ENCODE results near the gene IL22RA2. TPM values are rescaled to one million over a fixed set of nuclear protein-coding genes. Genes with fewer than 3 reads are reported as not detected.
"Not testable (repeated sequence)": the region's sequence is repeated elsewhere in the genome, so short reads cannot be mapped to it uniquely, and the experiment has no call there.

Gene IL22RA2
- total RNA-seq, 1 donor from 2014 or later = not detected

GRCh38 chr6:137211910-137212309, 38.5 kb upstream of the IL22RA2 start:
- peaks cover 13% of the 10 kb centered on the region for H3K36me3 Mint-ChIP-seq (ENCODE audit: low read depth, unreplicated experiment)
- H3K4me1 Mint-ChIP-seq (ENCODE audit: low read depth, unreplicated experiment) = peaks cover 14% of the 10 kb centered on the region
- H3K27me3 Mint-ChIP-seq (ENCODE audit: low read depth, unreplicated experiment) = no peaks in the 10 kb centered on the region
- H2AFZ ChIP-seq (ENCODE audit: low read depth, low read length) = no peak overlapping the region
- H3K27ac ChIP-seq (ENCODE audit: low read depth, low read length) = no peak overlapping the region
- H3K27ac Mint-ChIP-seq (ENCODE audit: unreplicated experiment) = no peak overlapping the region
- no peak for DNase-seq (ENCODE audit: low read depth)
- no peak overlapping the region for H3K4me3 Mint-ChIP-seq (ENCODE audit: unreplicated experiment)
- peaks cover 96% of the 10 kb centered on the region for H3K79me2 ChIP-seq (ENCODE audit: insufficient read depth, low read length)
- H3K9me3 Mint-ChIP-seq (ENCODE audit: unreplicated experiment) = no peaks in the 10 kb centered on the region
- no peaks in the 10 kb centered on the region for H3K27me3 ChIP-seq (ENCODE audit: insufficient read depth, low read length)
- H3K4me1 ChIP-seq (ENCODE audit: insufficient read depth, low read length) = no peaks in the 10 kb centered on the region
- no peak overlapping the region for H3K9ac ChIP-seq (ENCODE audit: low read length)
- FAIRE-seq = no peak
- no peaks in the 10 kb centered on the region for H3K9me3 ChIP-seq (ENCODE audit: insufficient read depth, low read depth, low read length)
- no peak overlapping the region for H3K4me3 ChIP-seq (ENCODE audit: insufficient read depth, low read depth, low read length)
- H3K4me2 ChIP-seq (ENCODE audit: low read length) = no peak overlapping the region
- no peaks in the 10 kb centered on the region for H3K36me3 ChIP-seq (ENCODE audit: insufficient read depth, low read length)
- H4K20me1 ChIP-seq (ENCODE audit: insufficient read depth, low read length) = peaks cover 60% of the 10 kb centered on the region
- TF ChIP-seq EZH2 (IDR thresholded peaks at IDR 0.05; ENCODE audit: insufficient read depth, low read length) = no peak
- no peak for TF ChIP-seq CTCF (IDR thresholded peaks at IDR 0.05; ENCODE audit: insufficient read depth, low read depth, low read length)

- Histone ChIP-seq H2AFZ (ENCODE audit: low read depth, low read length) (no peak overlapping the region), H3K79me2 (ENCODE audit: insufficient read depth, low read length) (peaks cover 90% of the 10 kb centered on the region), H3K27me3 (ENCODE audit: insufficient read depth, low read length) (no peaks in the 10 kb centered on the region), H3K4me1 (ENCODE audit: insufficient read depth, low read length) (no peaks in the 10 kb centered on the region), H4K20me1 (ENCODE audit: insufficient read depth, low read length) (peaks cover 54% of the 10 kb centered on the region), H3K9ac (ENCODE audit: low read length) (no peak overlapping the region), H3K4me2 (ENCODE audit: low read length) (no peak overlapping the region), H3K9me3 (ENCODE audit: insufficient read depth, low read depth, low read length) (no peaks in the 10 kb centered on the region), H3K4me3 (ENCODE audit: insufficient read depth, low read depth, low read length) (no peak overlapping the region), H3K36me3 (ENCODE audit: insufficient read depth, low read length) (peaks cover 4% of the 10 kb centered on the region), H3K27ac (ENCODE audit: low read depth, low read length) (no peak overlapping the region)
- Mint-ChIP-seq H3K4me3 (ENCODE audit: unreplicated experiment) (no peak overlapping the region), H3K36me3 (ENCODE audit: low read depth, unreplicated experiment) (peaks cover 15% of the 10 kb centered on the region), H3K9me3 (ENCODE audit: unreplicated experiment) (no peaks in the 10 kb centered on the region), H3K27ac (ENCODE audit: unreplicated experiment) (no peak overlapping the region), H3K4me1 (ENCODE audit: low read depth, unreplicated experiment) (peaks cover 7% of the 10 kb centered on the region), H3K27me3 (ENCODE audit: low read depth, unreplicated experiment) (no peaks in the 10 kb centered on the region)
- TF ChIP-seq EZH2 (IDR thresholded peaks at IDR 0.05; ENCODE audit: insufficient read depth, low read length) = no peak
- TF ChIP-seq CTCF (IDR thresholded peaks at IDR 0.05; ENCODE audit: insufficient read depth, low read depth, low read length) = no peak
- DNase-seq (ENCODE audit: low read depth) = peak; percentile 20
- no peak for FAIRE-seq
Measured at GRCh38 chr6:137210903-137211302, 37.5 kb upstream of the IL22RA2 start.

GRCh38 chr6:137208279-137208678, 34.8 kb upstream of the IL22RA2 start:
- no peak overlapping the region for H2AFZ ChIP-seq (ENCODE audit: low read depth, low read length)
- no peaks in the 10 kb centered on the region for H3K9me3 ChIP-seq (ENCODE audit: insufficient read depth, low read depth, low read length)
- Mint-ChIP-seq H3K27me3 (ENCODE audit: low read depth, unreplicated experiment) (no peaks in the 10 kb centered on the region), H3K36me3 (ENCODE audit: low read depth, unreplicated experiment) (peaks cover 22% of the 10 kb centered on the region), H3K27ac (ENCODE audit: unreplicated experiment) (no peak overlapping the region), H3K4me3 (ENCODE audit: unreplicated experiment) (no peak overlapping the region), H3K4me1 (ENCODE audit: low read depth, unreplicated experiment) (peaks cover 1% of the 10 kb centered on the region), H3K9me3 (ENCODE audit: unreplicated experiment) (no peaks in the 10 kb centered on the region)
- no peaks in the 10 kb centered on the region for H3K27me3 ChIP-seq (ENCODE audit: insufficient read depth, low read length)
- H3K4me1 ChIP-seq (ENCODE audit: insufficient read depth, low read length) = no peaks in the 10 kb centered on the region
- H3K36me3 ChIP-seq (ENCODE audit: insufficient read depth, low read length) = peaks cover 23% of the 10 kb centered on the region
- H4K20me1 ChIP-seq (ENCODE audit: insufficient read depth, low read length) = peaks cover 36% of the 10 kb centered on the region
- no peak overlapping the region for H3K9ac ChIP-seq (ENCODE audit: low read length)
- no peak overlapping the region for H3K4me3 ChIP-seq (ENCODE audit: insufficient read depth, low read depth, low read length)
- no peak overlapping the region for H3K27ac ChIP-seq (ENCODE audit: low read depth, low read length)
- DNase-seq (ENCODE audit: low read depth) = no peak
- FAIRE-seq = no peak
- TF ChIP-seq EZH2 (IDR thresholded peaks at IDR 0.05; ENCODE audit: insufficient read depth, low read length) (no peak), CTCF (IDR thresholded peaks at IDR 0.05; ENCODE audit: insufficient read depth, low read depth, low read length) (no peak)
- no peak overlapping the region for H3K4me2 ChIP-seq (ENCODE audit: low read length)
- H3K79me2 ChIP-seq (ENCODE audit: insufficient read depth, low read length) = peaks cover 64% of the 10 kb centered on the region

- H3K4me3 Mint-ChIP-seq (ENCODE audit: unreplicated experiment); H3K27me3 Mint-ChIP-seq (ENCODE audit: low read depth, unreplicated experiment); FAIRE-seq; H3K27ac Mint-ChIP-seq (ENCODE audit: unreplicated experiment); H3K4me1 ChIP-seq (ENCODE audit: insufficient read depth, low read length); H2AFZ ChIP-seq (ENCODE audit: low read depth, low read length); H3K9ac ChIP-seq (ENCODE audit: low read length); H3K27ac ChIP-seq (ENCODE audit: low read depth, low read length); H3K4me2 ChIP-seq (ENCODE audit: low read length); H3K4me3 ChIP-seq (ENCODE audit: insufficient read depth, low read depth, low read length); H3K4me1 Mint-ChIP-seq (ENCODE audit: low read depth, unreplicated experiment); H3K27me3 ChIP-seq (ENCODE audit: insufficient read depth, low read length); H3K9me3 ChIP-seq (ENCODE audit: insufficient read depth, low read depth, low read length); DNase-seq (ENCODE audit: low read depth); H3K9me3 Mint-ChIP-seq (ENCODE audit: unreplicated experiment): not testable (repeated sequence)
- Histone ChIP-seq H3K36me3 (ENCODE audit: insufficient read depth, low read length) (peaks cover 30% of the 10 kb centered on the region), H3K79me2 (ENCODE audit: insufficient read depth, low read length) (peaks cover 55% of the 10 kb centered on the region), H4K20me1 (ENCODE audit: insufficient read depth, low read length) (peaks cover 31% of the 10 kb centered on the region)
- peaks cover 23% of the 10 kb centered on the region for H3K36me3 Mint-ChIP-seq (ENCODE audit: low read depth, unreplicated experiment)
Measured at GRCh38 chr6:137207457-137207856, 34.0 kb upstream of the IL22RA2 start.

Measured in astrocyte (in vitro differentiated cells and primary cell).